OCI-LY3 (cell line): Measurements from ENCODE around the gene SRGAP2.
"Not testable (repeated sequence)": the region's sequence is repeated elsewhere in the genome, so short reads cannot be mapped to it uniquely, and the experiment has no call there.

Experiments used
- H2AFZ ChIP-seq: fragments of 200-600, 300-600 bp; shearing (Covaris generic); 2 replicates; pipeline ENCODE4 v1.6.0; 2014; ENCODE audit warnings: antibody characterized with exemption, low read depth, low read length
- H3K27ac ChIP-seq: fragments of 200-600, 300-600 bp; sonication (generic); 2 replicates; pipeline ENCODE4 v1.5.1; 2014; ENCODE audit warnings: mild to moderate bottlenecking, low read length, moderate library complexity, mixed read lengths
- H3K27me3 ChIP-seq: fragments of 200-600, 300-600 bp; sonication (generic); 2 replicates; pipeline ENCODE4 v1.6.1; 2014; ENCODE audit warnings: low read depth, low read length, mixed read lengths
- H3K36me3 ChIP-seq: fragments of 200-600, 300-600 bp; sonication (generic); replicated peaks from 2 replicates; pipeline ENCODE3; 2014; ENCODE audit warnings: low read depth, low read length, mixed read lengths
- H3K4me1 ChIP-seq: fragments of 300-600, 200-600 bp; sonication (generic); 2 replicates; pipeline ENCODE4 v1.6.1; 2014; ENCODE audit warnings: low read length, mixed read lengths
- H3K4me2 ChIP-seq: fragments of 200-600, 300-600 bp; sonication (generic); 2 replicates; pipeline ENCODE4 v1.6.1; 2014; ENCODE audit warnings: low read length, mixed read lengths
- H3K4me3 ChIP-seq: fragments of 300-600, 200-600 bp; sonication (generic); 2 replicates; pipeline ENCODE4 v1.5.1; 2014; ENCODE audit warnings: antibody characterized with exemption, mild to moderate bottlenecking, low read length, moderate library complexity
- H3K79me2 ChIP-seq: fragments of 300-600, 200-600 bp; shearing (Covaris generic); 2 replicates; pipeline ENCODE4 v1.6.1; 2014; ENCODE audit warnings: mild to moderate bottlenecking, low read length, mixed read lengths
- H3K9ac ChIP-seq: fragments of 300-600, 200-600 bp; shearing (Covaris generic); 2 replicates; pipeline ENCODE4 v1.6.0; 2014; ENCODE audit warnings: mild to moderate bottlenecking, low read length, moderate library complexity
- H3K9me3 ChIP-seq: fragments of 200-600, 300-600 bp; shearing (Covaris generic); 2 replicates; pipeline ENCODE4 v1.6.1; 2014; ENCODE audit warnings: low read length, mixed read lengths; ENCODE audit not compliant: insufficient read depth
- H4K20me1 ChIP-seq: fragments of 200-600, 300-600 bp; sonication (generic); 2 replicates; pipeline ENCODE4 v1.6.1; 2016; ENCODE audit warnings: low read length, mixed read lengths; ENCODE audit not compliant: insufficient read depth

The SRGAP2 gene

DNA sequence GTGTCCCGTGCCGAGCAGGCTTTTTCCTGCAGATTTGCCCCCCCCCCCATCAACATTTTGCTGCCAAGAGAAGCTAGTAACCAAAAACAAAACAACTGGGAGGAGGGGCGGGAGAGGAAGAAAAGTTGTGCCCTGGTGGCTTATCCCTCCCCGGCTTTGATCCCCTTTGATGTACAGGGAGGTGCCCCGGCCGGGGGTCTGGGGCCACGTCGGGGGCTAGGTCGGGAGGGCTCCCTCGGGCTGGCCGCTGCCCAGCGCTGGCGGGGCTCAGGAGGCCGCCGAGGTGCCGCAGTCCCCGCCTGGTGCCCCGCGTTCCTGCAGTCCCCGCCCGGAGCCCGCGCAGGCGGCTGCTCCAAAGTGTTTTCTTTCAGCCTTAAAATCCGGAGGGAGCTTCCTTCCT is 1.5 kb downstream of the SRGAP2 start:
- peak overlapping the region; percentile 63 for H3K9ac ChIP-seq
- peak overlapping the region; percentile 79 for H3K4me3 ChIP-seq
- H3K27ac ChIP-seq, H3K79me2 ChIP-seq, H3K4me1 ChIP-seq, H3K9me3 ChIP-seq, H2AFZ ChIP-seq, H4K20me1 ChIP-seq, H3K27me3 ChIP-seq, H3K36me3 ChIP-seq: not testable (repeated sequence)
- H3K4me2 ChIP-seq = peak overlapping the region; percentile 55

DNA sequence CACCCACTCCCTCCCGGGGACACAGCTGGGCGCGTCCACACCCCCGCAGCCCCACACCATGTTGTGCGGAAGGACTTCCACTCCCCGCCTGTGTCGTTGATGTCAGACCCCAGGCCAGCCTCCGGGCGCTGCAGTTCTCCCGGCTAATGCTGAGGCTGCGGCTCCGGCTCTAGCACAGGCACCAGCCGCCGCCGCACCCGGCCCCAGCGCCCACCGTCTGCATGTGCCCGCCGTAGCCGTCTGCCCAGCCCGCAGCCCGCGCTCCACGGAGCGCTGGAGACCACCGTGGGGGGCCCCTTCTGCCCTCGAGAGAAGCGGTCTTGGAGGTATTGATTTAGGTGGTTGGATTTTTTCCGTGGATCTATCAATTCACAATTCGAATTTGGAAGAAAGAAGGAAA is 2.2 kb downstream of the SRGAP2 start:
- Histone ChIP-seq H3K4me2 (peak overlapping the region; percentile 62), H3K4me3 (peak overlapping the region; percentile 63)
- H3K79me2 ChIP-seq, H3K27ac ChIP-seq, H4K20me1 ChIP-seq, H3K9ac ChIP-seq, H3K27me3 ChIP-seq, H3K9me3 ChIP-seq, H2AFZ ChIP-seq, H3K36me3 ChIP-seq, H3K4me1 ChIP-seq: not testable (repeated sequence)

DNA sequence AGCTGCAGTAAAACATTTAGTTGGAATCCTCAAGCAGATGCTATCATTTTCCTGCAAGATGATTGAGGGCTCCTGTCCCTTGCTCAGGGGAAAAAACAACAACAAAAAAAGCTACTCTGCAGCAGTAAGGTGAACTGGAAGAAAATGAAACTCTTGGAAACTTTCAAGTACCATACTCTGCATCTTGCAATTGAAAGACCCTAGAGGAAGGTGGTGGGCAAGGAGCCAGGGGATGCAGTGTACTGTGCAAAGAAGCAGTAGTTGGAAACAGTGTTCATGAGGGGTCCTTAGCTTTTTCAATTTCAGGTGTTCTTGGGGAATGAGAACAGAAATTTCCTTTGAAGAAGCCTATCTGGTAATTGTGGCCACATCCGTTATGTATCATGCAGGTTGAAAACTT is 7.5 kb downstream of the SRGAP2 start:
- H3K27me3 ChIP-seq, H3K9me3 ChIP-seq: not testable (repeated sequence)

DNA sequence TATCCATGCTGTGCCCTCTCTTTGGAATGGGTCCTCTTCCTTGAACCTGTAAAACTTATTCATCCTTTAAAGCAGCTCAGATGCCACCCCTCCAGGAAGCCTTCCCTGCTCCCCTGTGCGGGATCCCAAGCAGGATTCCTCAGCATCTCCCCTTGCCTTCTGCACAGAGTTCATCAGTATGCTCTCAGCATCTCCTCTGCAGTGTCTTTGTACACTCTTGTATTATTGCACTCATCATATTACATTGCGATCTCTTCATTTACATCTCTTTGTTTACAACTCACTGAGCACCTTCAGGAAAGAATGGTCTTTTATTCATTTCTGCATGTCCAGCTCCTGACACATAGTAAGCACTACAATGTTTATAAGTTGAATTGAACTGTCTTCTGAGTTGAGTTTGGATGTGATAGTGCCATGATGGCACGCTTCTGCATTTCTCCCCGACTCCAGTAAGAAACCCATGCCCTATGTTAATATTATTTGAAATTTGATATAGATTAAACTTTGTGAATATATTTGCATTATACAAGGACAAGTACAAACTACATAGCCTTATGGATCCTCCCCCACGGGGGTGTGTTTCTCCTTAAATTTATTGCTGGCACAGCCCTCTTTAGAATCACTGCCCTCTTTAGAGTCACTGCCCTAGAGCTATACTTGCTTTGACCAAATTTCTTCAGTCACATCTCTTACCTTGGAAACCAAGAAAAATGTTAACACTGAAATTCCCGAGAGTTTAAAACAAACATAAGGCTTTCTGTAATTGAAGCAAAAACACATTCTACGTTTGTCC is 12.5 kb downstream of the SRGAP2 start:
- not testable (repeated sequence) for H3K27ac ChIP-seq, H2AFZ ChIP-seq, H3K4me3 ChIP-seq, H4K20me1 ChIP-seq, H3K27me3 ChIP-seq, H3K4me1 ChIP-seq, H3K79me2 ChIP-seq, H3K9ac ChIP-seq, H3K4me2 ChIP-seq, H3K9me3 ChIP-seq, H3K36me3 ChIP-seq

More for the DNA sequence above, 7.5 kb downstream of the SRGAP2 start:
- H3K79me2 ChIP-seq, H3K36me3 ChIP-seq, H3K4me3 ChIP-seq, H3K4me1 ChIP-seq, H4K20me1 ChIP-seq, H3K9ac ChIP-seq, H3K27ac ChIP-seq, H3K4me2 ChIP-seq, H2AFZ ChIP-seq: not testable (repeated sequence)

DNA sequence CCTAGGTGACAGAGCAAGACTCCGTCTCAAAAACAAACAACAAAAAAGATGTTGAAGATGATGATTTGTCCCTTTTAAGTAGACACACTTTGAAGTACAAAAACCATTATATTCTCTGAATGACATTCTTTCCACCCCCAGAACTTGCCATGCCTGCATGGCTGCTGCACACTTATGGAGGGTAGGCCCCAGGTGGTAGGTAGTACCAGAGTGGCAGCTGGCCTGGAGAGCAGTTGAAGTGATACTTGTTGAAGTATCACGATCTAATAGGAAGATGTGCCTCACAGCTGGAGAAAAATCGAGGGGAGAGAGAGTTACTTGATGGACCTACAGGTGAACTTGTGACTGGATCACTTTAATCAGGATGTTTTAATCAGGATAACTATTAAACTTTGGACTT is 14.9 kb downstream of the SRGAP2 start:
- not testable (repeated sequence) for H3K4me3 ChIP-seq, H3K27ac ChIP-seq, H3K4me2 ChIP-seq, H3K79me2 ChIP-seq, H2AFZ ChIP-seq, H3K9ac ChIP-seq, H3K27me3 ChIP-seq, H3K36me3 ChIP-seq, H4K20me1 ChIP-seq, H3K9me3 ChIP-seq
- H3K4me1 ChIP-seq = peaks cover 12% of the 10 kb centered on the region

DNA sequence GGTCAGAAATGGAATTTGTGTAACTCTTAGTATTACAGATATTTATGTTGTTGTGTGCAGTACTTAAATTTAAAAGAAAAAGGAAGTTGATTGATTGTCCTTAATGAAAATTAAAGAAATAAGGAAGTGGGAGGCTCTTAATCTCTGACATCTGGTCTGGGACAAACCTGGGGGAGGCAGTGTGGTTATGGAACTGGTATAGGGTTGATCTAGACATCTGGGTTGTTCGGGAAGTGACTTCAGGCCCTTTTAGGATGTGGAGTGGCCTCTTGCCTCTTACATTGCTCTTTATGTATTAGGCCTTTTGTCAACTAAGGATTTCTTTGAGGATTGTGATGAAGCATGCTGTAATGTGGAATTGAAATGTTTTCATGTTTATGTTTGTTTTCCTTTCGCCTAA is 15.4 kb downstream of the SRGAP2 start:
- H4K20me1 ChIP-seq, H3K4me2 ChIP-seq, H3K9ac ChIP-seq, H3K79me2 ChIP-seq, H3K27me3 ChIP-seq, H3K27ac ChIP-seq, H3K9me3 ChIP-seq, H2AFZ ChIP-seq, H3K36me3 ChIP-seq, H3K4me3 ChIP-seq: not testable (repeated sequence)
- H3K4me1 ChIP-seq = peaks cover 12% of the 10 kb centered on the region

DNA sequence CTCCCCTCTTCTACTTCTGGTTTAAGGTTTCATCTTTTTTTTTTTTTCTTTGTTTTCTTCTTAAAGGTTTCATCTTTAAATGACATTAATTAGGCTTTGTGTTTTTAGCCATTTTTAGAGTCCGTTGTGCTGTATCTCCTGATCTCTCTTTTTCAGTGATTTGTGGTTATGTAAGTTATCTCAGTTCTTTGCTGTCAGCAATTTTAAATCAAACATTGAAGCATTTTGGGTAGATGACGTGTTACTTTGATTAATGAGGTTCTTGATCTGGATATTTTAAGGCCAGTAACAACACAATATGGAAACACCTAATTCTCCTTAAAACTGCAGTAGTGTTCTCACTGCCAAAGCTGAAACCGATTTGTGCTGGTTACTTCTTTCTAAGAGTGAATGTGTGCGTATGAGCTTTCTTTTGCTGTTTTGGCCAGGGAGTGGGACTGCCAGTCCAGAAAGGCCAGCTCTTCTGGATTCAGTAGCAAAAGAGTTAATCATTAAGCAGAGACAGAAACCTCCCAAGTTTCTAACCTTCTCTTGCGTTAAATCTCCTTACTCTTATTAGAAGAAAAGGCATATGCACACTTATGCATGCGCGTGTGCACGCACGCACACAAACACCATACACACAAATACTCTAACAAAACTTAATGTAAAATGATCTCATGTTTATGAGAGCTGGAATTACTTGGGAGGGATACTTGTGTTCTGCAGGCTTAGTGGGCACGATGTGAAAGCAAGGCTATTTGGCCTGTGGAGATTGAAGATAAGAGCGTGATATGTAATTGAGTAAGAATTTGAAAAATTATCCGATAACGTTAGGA is 16.4 kb downstream of the SRGAP2 start:
- H2AFZ ChIP-seq, H3K36me3 ChIP-seq, H3K4me3 ChIP-seq, H3K27me3 ChIP-seq, H3K79me2 ChIP-seq, H3K9ac ChIP-seq, H3K9me3 ChIP-seq, H3K27ac ChIP-seq, H4K20me1 ChIP-seq: not testable (repeated sequence)
- Histone ChIP-seq H3K4me1 (peaks cover 14% of the 10 kb centered on the region), H3K4me2 (peak overlapping the region; percentile 55)

DNA sequence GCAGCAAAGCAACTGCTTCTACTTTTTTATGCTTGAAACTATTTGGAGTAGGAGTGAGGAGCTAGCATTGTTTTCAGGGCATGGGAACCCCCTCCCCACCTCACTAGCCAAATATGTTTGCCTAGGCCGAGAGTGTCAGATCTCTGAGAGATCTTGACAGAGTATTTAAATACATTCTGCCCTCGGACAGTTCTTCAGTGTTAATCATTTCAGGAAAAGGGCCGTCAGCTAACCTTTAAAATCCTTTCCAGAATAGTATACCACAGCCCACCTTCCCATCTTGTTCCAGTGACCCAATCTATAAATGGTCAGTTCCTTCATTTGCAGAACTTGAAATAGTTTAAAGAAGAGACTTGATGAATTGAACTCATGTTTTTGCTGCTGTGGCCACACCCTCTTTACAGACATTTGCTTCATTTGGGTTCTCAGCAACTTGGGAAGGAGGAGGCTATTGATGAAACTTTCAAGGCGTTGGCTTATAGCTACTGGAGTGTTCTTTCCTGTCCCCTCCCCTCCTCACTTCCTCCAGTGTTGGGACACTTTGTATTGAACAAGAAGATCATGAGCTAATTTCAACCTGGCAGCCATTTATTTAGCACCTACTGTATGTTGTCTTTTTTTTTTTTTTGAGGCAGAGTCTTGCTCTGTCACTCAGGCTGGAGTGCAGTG is 17.1 kb downstream of the SRGAP2 start:
- H3K27me3 ChIP-seq, H3K9me3 ChIP-seq, H4K20me1 ChIP-seq, H3K79me2 ChIP-seq, H2AFZ ChIP-seq, H3K4me3 ChIP-seq, H3K36me3 ChIP-seq, H3K9ac ChIP-seq, H3K27ac ChIP-seq: not testable (repeated sequence)
- Histone ChIP-seq H3K4me2 (peak overlapping the region; percentile 55), H3K4me1 (peaks cover 14% of the 10 kb centered on the region)

DNA sequence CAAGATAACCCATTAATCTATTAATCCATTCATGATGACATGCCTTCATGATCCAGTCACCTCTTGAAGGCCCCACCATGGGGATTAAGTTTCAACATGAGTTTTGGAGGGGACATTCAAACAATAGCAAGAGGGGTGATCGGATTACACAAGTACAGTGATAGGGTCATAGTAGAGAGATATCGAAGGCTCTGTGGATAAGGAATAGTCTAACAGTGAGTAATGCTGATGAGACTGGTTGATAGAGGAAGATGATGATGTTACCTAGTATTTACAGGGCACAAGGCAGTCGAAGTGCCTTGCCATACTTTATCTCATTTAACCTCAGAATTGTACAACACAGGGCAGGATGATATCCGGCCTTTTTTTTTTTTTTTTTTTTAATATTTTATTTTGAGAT is 18.2 kb downstream of the SRGAP2 start:
- H3K4me1 ChIP-seq = peaks cover 11% of the 10 kb centered on the region
- not testable (repeated sequence) for H3K9me3 ChIP-seq, H3K79me2 ChIP-seq, H3K36me3 ChIP-seq, H3K27ac ChIP-seq, H3K9ac ChIP-seq, H3K27me3 ChIP-seq, H2AFZ ChIP-seq, H4K20me1 ChIP-seq, H3K4me3 ChIP-seq, H3K4me2 ChIP-seq
